SKM-1 (cell line): ENCODE data around the gene TNFAIP8L3.
"Not testable (repeated sequence)": the region's sequence is repeated elsewhere in the genome, so short reads cannot be mapped to it uniquely, and the experiment has no call there.

Experiments
- DNase-seq: peaks from one replicate; lab custom pipeline; 2025; ENCODE audit not compliant: unreplicated experiment; lab: John Stamatoyannopoulos, UW

The TNFAIP8L3 gene

GRCh38 chr15:51094606-51095569 is at the start of gene TNFAIP8L3:
Gene TNFAIP8L3 (minus strand): TSS chr15:51094906. CDS start chr15:51094595, 311 bp downstream.
- DNase-seq: no peak

- DNase-seq: no peak
These were observed 49.4 kb upstream of the TNFAIP8L3 start for GRCh38 chr15:51144021-51144532.

- not testable (repeated sequence) for DNase-seq
These were observed 45.6 kb upstream of the TNFAIP8L3 start for GRCh38 chr15:51140347-51140746.

- DNase-seq: no peak
These were observed 44.4 kb upstream of the TNFAIP8L3 start for GRCh38 chr15:51139091-51139490.

GRCh38 chr15:51137880-51138430 is 43.2 kb upstream of the TNFAIP8L3 start:
- DNase-seq: no peak

GRCh38 chr15:51137024-51137423 is 42.3 kb upstream of the TNFAIP8L3 start:
- no peak for DNase-seq

- DNase-seq: no peak
These were observed 40.6 kb upstream of the TNFAIP8L3 start for GRCh38 chr15:51135276-51135675.

GRCh38 chr15:51134416-51135199 is 39.9 kb upstream of the TNFAIP8L3 start:
- no peak for DNase-seq

- no peak for DNase-seq
These were observed 38.5 kb upstream of the TNFAIP8L3 start for GRCh38 chr15:51133140-51133765.

GRCh38 chr15:51132384-51133139 is 37.9 kb upstream of the TNFAIP8L3 start:
- DNase-seq: peak; percentile 24

GRCh38 chr15:51131596-51132290 is 37.0 kb upstream of the TNFAIP8L3 start:
- no peak for DNase-seq

- no peak for DNase-seq
These were observed 35.6 kb upstream of the TNFAIP8L3 start for GRCh38 chr15:51130344-51130743.

- no peak for DNase-seq
These were observed 35.0 kb upstream of the TNFAIP8L3 start for GRCh38 chr15:51129535-51130188.

- DNase-seq: no peak
These were observed 34.0 kb upstream of the TNFAIP8L3 start for GRCh38 chr15:51128701-51129100.

- DNase-seq: peak; percentile 65
These were observed 32.1 kb upstream of the TNFAIP8L3 start for GRCh38 chr15:51126842-51127241.

- not testable (repeated sequence) for DNase-seq
These were observed 28.3 kb upstream of the TNFAIP8L3 start for GRCh38 chr15:51123002-51123401.

GRCh38 chr15:51121631-51122225 is 27.0 kb upstream of the TNFAIP8L3 start:
- DNase-seq: no peak

GRCh38 chr15:51121118-51121517 is 26.4 kb upstream of the TNFAIP8L3 start:
- DNase-seq: peak; percentile 84

GRCh38 chr15:51119120-51119519 is 24.4 kb upstream of the TNFAIP8L3 start:
- DNase-seq: no peak
